Activated CD8-positive, alpha-beta memory T cell treated with anti-CD3 and anti-CD28 coated beads for 48 hours (primary cell): ENCODE data around the gene KRTAP5-3.
"Not testable (repeated sequence)": the region's sequence is repeated elsewhere in the genome, so short reads cannot be mapped to it uniquely, and the experiment has no call there.

Experiments
- DNase-seq, 3 experiments: peaks; one replicate each; pipeline ENCODE4 v3.0.0-alpha.2; 2020; ENCODE audit warnings: low read depth in 2 of 3, low spot score in 2 of 3

KRTAP5-3 gene

DNA sequence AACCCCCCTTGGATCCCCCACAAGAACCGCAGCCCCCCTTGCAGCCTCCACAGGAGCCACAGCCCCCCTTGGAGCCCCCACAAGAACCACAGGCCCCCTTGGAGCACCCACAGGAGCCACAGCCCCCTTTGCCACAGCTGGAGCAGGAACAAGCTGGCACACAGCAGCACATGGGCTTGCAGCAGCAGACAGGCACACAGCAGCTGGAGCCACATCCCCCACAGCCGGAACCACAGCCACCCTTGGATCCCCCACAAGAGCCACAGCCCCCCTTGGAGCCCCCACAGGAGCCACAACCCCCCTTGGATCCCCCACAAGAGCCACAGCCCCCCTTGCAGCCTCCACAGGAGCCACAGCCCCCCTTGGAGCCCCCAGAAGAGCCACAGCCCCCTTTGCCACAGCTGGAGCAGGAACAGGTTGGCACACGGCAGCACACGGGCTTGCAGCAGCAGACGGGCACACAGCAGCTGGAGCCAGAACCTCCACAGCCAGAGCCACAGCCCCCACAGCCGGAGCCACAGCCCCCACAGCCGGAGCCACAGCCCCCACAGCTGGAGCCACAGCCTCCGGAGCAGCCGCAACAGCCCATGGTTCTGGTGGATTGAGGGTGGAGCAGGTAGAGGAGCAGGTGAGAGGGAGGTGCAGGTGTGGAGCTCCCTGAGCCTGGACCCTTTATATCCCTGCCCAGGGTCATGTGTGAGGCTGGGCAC is 23.4 kb downstream of the KRTAP5-3 start, which contains the start of gene KRTAP5-1:
Gene KRTAP5-1 (minus strand): TSS at position 623 of the 710 bp plus-strand sequence. CDS start 34 bp downstream, at position 589.
- DNase-seq: not testable (repeated sequence)

DNA sequence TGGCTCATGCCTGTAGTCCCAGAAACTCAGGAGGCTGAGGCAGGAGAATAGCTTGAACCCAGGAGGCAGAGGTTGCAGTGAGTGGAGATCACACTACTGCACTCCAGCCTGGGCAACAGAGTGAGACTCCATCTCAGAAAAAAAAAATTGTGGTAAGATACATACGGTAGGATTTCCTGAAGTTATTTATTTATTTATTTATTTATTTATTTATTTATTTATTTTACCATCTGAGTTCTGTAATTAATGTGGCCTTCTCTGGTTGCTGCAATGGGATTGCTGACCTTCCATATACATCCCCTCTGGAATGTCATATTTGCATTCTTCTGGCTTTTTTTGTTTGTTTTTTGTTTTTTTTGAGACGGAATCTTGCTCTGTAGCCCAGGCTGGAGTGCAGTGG is 25.4 kb downstream of the KRTAP5-3 start:
- DNase-seq: not testable (repeated sequence)

DNA sequence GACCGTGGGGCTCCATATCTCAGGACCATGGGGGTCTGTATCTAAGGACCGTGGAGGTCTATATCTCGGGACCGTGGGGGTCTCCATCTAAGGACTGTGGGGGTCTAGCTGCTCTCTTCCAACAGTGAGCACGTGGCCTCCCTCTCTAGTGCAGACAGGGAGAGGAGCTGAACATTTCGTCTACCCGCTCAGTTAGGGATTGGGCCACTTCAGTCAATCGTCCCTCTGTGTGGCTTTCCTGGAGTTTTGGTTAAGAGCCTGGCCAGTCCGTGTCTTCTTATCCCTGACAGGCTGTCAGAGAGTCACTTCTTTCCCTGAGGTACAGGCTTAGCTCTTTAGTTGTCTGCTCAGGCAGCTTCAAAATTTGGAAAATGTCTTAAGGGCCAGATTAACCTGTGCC is 26.3 kb downstream of the KRTAP5-3 start:
- no peak for DNase-seq

DNA sequence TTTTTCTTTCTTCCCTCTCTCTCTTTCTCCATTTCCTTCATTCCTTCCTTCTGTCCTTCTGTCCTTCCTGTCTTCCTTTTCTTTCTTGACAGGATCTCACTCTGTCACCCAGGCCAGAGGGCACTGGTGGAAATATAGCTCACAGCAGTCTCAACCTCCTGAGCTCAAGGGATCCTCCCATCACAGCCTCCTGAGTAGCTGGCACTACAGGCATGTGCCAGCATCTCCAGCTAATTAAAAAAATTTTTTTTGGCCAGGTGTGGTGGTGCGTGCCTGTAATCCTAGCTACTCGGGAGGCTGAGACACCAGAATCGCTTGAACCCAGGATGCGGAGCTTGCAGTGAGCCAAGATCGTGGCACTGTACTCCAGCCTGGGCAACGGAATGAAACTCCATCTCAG is 31.4 kb downstream of the KRTAP5-3 start:
- no peak for DNase-seq

DNA sequence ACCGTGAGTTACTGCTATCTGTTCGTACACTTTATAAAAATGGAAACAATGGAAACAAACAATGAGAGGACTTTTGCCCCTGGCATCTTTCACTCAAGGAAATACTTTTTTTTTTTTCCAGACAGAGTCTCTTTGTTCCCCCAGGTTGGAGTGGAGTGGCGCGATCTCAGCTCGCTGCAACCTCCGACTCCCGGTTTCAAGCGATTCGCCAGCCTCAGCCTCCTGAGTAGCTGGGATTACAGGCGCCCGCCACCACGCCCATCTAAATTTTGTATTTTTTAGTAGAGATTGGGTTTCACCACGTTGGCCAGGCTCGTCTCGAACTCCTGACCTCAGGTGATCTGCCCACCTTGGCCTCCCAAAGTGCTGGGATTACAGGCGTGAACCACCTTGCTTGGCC is 32.5 kb downstream of the KRTAP5-3 start:
- DNase-seq: not testable (repeated sequence)

DNA sequence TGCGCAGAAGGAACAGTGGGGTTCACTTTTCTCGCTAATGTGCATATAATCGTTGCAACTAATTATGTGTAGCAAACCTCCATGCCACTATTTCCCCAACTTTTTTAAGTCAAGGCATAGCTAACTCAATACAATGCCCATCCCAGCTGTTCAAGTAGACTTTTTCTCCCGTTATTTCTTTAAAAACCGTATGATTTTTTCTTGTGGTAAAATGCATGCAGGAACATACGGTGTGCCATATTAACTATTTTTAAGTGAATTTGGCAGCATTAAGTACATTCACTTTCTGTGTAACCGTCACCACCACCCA is 33.4 kb downstream of the KRTAP5-3 start:
- DNase-seq: no peak

DNA sequence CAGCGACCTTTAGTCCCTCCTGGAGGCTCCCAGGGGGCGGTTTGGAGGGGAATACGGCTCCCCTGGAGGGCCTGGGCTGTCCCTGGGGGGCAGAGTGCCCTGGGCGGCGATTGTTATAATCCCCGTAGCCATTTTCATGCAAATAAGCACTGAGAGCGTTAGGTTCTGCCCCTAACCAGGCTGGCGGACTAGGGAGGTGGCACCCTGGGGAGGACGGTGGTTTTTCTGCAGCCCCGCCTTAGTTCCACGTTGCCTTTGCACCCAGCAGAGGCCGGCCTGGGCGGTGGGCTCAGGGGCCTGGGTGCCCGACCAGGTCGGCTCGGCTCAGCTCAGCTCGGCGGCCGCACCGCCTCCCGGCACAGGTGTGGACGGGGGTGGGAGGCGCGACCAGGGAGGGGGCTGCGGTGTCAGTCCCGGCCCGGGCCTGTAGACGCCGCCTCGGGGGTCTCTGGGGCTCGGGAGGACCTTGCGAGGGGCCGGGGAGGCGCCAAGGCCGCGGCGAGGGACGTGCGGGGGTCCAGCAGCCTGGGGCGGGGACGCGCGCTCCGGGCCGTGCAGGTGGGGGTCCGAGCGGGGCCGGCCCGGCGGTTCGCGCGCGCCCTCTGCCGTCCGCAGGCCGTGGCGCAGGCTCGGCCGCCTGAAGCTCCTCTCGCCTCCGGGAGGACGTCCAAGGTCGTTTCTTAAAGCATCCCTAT is 33.9 kb downstream of the KRTAP5-3 start:
- DNase-seq: peak in 1 of 3 experiments; percentile 37

DNA sequence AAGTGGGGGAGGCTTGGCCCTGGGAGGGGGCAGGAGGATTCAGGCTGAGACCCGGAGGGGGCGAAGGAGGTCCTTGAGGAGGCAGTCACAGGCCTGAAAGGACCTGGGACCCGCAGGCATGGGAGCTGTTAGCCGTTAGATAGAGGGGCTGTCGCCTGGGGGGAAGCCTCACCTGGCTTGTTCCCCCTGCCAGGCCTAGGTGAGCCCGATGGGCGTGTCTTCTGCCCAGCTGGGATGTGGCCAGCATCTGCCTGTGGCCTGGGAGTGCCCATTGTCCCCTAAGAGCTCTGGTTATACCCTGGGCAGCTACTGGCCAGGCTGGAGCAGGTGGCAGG is 34.4 kb downstream of the KRTAP5-3 start:
- no peak for DNase-seq

DNA sequence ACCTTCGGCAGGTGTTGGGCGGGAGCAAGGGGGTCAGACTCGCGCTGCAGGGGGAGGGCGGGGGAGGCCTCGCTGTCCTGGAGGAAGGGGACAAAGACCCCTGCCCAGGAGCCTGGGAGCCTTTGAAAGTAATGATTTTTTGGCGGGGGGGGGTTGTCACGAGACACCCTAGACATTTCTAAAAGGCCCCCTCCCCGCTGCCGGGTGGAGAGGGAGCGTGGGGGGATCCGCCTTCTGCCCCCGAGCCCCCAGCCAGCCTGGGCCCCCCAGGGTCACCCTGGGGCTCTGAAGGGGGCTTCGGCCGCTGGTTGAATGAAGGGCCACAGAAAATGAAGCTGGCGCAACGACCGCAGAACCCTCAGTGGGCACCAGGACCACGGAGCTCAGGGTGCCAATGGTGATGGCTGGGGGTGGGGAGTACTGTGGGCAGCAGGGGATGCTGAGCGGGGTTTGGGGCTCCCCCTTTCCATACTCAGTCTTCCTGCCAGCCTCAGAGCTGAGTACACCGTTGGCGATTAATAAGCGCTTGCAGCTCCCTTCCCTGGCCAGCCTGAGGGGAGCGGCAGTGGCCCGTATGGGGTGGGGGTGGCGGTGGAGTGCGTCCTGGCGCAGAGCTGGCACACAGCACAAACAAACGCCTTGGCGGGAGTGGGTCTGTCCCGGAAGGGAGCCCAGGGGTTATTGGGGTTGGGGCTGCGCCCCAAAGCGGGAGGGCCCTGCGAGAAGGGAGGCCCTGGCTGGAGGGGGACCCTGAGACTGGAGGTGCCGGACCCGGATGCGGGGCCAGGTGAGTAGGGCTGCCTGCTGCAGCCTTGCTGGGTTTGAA is 35.0 kb downstream of the KRTAP5-3 start:
- DNase-seq: no peak

DNA sequence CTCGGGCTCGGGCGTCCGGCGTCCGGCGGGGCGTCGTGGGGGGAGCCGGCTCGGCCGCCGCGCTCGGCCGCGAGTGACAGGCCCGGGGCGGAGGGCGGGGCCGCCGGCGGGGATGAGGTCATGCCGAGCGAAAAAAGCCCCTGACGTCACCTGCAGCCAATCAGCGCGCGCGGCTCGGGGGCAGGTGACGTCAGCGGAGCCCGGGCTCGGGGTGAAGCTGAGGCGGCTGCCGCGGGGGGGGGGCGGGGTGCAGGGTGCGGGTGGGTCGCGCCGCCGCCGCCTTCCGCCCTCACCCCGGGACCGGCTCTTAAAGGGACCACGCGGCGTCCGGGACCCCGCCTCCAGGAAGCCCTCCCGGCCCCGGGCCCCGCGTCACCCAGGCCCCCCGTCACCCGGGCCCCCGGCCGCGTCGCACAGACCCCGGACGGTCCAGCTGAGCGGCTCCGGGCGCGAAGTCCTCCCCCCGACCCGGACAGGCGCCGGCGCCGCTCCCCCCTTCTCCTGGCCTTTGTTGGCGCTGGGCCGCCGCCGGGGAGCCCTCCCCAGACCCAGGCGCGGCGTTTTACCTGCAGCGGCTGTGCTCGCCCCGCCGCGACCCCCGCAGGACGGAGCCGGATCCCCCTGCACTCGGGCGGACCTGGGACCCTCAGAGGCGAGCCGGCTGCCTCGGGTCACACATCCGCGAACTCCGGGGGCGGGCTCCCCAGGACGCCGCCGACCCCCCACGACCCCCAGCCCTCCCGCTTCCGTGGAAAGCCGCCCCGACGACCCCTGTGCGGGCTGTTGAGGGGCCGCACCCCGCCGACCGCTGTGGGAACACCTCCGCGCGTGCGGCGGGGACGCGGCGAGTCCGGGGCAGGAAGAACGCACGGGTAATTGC is 35.8 kb downstream of the KRTAP5-3 start, which contains the start of gene DUSP8:
Gene DUSP8 (minus strand): TSS at position 75 of the 880 bp plus-strand sequence. CDS start 6,445 bp downstream, outside the sequence.
- DNase-seq: peak; percentile 70 to 82 (median 82)

DNA sequence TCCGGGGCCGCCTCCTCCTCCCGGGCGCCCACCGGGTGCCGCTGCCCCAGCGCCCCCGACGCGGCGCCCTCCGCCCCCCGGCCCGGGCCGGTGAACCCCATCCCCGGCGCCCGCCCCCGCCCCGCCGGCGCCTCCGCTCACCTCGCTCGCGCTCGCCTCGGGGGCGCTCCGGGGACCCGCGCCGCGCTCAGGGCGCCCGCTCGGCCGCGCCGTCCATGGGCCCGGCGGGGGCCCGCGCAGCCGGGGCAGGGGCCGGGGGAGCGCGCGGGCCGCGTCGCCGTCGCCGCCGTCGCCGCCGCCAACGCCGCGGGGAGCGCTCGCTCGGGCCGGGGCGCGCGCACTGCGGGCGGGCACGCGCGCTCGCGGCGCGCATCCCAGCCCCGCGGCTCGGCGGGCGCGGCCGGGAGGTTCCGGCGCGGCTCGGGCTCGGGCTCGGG is 36.5 kb downstream of the KRTAP5-3 start:
- no peak for DNase-seq

DNA sequence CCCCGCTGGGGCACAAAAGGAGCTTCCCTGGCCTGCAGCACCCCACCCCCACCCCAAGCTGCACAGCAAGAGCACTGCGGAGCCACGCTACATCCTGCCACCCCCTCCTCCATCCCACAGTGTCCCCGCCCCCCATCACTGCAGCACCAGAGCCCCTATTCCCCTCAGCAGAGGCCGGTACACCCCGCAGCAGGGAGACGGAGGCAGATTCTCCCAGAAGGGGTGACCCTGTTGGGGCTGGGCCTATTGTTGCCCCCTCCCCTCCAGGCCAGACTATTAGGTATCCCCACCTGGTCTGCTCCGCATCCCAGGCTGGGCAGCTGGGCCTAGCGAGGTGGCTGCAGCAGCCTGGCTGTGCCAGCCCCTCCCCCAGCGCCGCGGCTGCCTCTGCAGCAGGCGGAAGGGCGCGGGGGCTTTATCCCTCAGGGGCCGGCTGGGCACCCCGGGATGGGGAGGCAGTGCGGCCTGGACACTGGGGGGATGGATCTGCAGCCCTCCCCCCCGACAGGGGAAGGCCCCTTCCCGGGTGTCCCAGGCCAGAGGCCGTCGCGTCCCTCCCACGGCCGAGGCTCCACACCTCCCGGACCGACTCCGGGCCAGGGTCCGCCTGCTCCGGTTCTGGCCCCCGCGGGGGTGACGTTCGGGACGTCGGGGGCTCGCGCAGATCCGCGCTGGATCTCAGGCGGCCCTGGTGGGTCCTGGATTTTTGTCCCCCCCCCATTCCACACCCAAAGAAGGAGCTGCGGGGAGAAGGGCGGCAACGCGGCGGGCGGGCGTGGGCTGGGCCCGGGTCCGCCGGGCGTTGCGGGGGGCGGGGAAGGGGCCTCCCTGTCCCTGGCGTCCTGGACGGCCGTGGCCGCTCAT is 37.1 kb downstream of the KRTAP5-3 start:
- DNase-seq: no peak

DNA sequence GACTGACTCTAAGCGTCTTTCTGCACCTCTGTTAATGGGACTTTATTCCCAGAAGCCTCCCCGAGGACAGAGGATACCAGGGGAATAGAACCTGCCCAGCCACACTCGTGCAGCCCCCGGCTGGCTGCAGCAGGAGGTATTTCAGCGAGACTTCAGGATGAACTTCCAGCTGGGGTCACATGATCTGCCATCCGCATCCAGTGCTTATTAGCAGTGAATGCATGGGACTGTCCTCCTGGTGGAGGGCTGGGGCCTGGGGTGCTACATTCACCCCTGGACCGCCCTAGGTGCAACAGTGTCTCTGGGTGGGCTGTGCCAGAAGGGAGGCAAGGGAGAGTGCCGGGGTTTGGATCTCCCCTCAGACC is 37.8 kb downstream of the KRTAP5-3 start:
- no peak for DNase-seq

DNA sequence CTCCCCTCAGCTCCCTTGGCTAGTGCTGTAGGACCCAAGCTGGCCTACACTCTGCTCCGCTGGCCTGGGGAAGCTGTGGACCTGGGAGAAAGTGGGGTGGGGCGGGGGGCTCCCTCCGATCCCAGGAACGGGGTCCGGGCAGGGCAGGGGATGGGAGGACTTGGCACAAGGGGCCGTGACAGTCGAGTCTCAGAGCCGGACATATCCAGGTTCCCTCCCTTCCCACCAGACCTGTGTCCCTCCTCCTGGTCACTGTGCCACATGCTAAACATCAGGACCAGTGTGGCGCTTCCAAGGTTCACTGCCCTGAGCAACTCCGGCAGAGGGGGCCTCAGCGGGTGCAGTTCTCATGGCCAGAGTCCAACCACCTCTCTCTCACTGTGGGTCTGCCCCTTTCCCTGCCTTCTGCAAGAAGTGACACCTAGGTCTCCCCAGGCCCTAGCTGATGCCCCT is 38.2 kb downstream of the KRTAP5-3 start:
- DNase-seq: no peak

DNA sequence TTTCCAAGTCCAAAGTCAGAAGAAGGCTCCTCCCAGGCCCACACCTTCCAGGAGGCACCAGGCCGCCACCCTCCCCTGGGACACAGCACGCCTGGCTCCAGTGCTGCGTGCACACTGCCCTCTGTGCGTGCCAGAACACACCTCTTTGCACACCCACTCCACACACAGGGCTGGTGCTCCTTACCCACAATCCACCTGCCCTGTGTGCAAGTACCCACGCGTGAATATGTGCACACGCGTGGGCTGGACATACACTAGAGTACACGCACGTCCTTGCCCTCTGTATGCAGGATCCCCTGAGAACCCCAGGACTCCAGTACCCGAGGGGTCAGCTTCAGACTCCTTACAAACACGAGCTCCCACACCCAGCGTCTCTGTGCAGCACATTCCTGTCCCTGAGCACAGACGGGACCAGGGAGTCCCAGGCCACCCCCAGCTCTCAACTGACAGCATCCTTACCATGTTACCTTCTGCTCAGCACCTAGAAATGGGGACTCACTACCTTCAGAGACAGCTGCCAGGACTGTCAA is 38.9 kb downstream of the KRTAP5-3 start:
- no peak for DNase-seq

DNA sequence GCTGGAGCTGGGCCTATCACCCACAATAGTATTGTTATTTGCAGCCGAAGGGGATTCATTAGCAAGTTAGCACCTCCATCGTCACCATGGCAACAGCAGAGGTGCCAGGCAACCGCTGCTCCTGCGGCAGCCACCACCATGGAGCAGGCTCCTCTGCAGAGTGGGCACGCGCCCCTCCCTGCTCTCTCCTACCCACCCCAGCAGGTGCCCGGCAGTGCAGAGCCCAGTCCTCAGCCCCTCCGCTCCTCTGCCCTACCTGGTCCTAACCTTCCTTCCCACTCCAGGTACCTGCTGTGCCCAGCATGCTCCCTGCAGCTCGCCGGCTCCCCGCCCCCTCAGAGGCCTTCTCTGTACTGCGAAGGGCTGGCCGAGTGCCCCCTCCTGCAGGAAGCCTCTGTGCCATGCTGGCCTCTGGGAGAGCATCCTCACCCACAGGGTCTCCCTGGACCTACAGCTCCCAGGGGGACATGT is 39.8 kb downstream of the KRTAP5-3 start:
- no peak for DNase-seq

DNA sequence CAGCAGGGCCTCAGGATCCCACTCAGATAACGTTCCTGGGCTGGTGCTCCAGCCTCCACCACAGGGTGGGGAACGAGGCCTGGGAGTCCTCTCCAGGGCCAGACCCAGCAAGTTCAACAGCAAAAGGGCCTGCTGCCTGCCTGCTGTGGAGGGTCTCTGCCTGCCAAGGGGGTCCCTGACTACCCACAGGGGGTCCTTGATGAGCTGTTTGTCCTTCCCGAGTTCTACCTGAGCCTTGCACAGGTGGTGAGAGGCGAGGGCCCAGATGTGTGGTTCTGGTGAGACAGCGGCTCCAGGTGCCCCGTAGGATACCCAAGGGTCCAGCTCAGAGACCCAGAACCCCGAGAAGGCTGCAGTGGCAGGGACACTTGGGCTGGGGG is 40.6 kb downstream of the KRTAP5-3 start:
- no peak for DNase-seq

DNA sequence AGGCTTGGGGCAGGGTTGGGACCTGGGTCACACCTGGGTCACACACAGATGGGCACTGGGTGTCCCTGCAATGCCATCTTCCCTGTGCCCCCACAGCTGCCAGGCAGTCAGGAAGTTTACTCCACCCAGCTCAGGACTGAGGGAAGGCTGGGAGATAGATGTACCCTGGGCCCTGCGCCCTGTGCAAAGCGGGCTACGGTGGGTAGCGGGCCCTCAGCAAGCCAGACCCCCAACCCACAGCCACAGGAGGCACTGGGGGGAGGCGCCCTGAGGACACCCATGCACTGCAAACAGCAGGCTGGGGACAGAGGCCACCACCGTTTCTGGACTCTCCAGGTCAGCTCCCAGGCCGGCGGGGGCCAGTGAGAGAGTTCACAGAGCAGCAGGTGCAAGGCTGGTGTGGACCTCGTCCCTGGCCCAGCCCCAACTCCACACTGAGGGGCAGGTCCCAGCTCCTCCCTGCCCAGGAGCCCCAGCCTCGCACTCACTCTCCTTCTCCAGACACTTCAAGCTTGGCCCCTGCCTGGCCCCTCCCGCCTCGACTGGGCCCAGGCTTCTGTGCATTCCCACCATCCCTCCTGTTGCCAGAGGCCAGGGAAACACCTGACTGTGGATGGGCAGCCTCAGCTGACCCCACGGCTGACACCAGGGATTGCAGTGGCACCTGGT is 41.1 kb downstream of the KRTAP5-3 start:
- no peak for DNase-seq
